GM23248 (cell line): Measurements from ENCODE around the gene DLX2.

Experiments used
- EZH2 ChIP-seq: fragments of 200-600 bp; sonication (generic); IDR thresholded peaks from 2 replicates; pipeline ENCODE4 v1.6.1; 2018; ENCODE audit warnings: antibody characterized with exemption, mild to moderate bottlenecking; ENCODE audit not compliant: insufficient read depth, poor library complexity, severe bottlenecking
- EZH2phosphoT487 ChIP-seq: fragments of 200-600 bp; sonication (generic); IDR thresholded peaks from 2 replicates; pipeline ENCODE4 v1.6.1; 2018; ENCODE audit warnings: antibody characterized with exemption, moderate library complexity, mild to moderate bottlenecking, low read depth; ENCODE audit not compliant: insufficient read depth

DNA sequence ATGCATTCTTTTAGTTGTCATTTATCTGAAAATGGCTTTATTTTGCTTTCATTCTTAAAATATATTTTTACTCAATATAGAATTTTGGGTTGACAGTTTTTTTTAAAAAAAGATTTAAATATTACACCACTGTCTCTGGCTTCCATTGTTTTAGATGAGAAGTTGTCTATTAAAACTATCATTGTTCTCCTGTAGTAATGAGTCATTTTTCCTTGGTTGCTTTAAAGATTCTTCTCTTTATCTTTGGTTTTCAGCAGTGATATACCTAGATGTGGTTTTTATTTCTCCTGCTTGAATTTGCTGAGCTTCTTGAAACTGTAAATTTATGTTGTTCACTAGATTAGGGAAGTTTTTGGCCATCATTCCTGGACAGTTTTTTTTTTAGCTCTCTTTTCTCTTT, 26.7 kb upstream of the DLX2 start:
- no peak for TF ChIP-seq EZH2phosphoT487
- TF ChIP-seq EZH2, result no peak
